IMR-90 (cell line): ENCODE data around the gene SEC61B. TPM values are rescaled to one million over a fixed set of nuclear protein-coding genes. Genes with fewer than 3 reads are reported as not detected.

ENCODE experiments used
- ATAC-seq: fragments of 200-7000 bp; cut with Tn5 transposase; 2 replicates; pipeline ENCODE4 v1.9.1; 2020; ENCODE audit warnings: low read depth, mild to moderate bottlenecking, moderate library complexity
- BruUV-seq: library from RNA; stranded (reverse); fragments of 400-500 nt; replicated peaks from 2 replicates; lab custom pipeline; 2021; lab: Mats Ljungman, UMichigan
- CTCF ChIA-PET: fragments of 300-600 bp; formaldehyde crosslinking; extraction: SDS; loops from one replicate; lab custom pipeline; 2021; ENCODE audit warnings: antibody characterized with exemption; lab: Yijun Ruan, JAX
- POLR2A ChIA-PET: fragments of 300-600 bp; sonication (Branson Sonifier 250); formaldehyde crosslinking; loops from one replicate; lab custom pipeline; 2022; ENCODE audit warnings: antibody characterized with exemption; ENCODE audit not compliant: unreplicated experiment; lab: Charles Lee
- DNase-seq: peaks from one replicate; pipeline ENCODE4 v3.0.0; 2013
- H2AFZ ChIP-seq: replicated peaks from 2 replicates; pipeline ENCODE3; 2013; ENCODE audit warnings: low read length, mild to moderate bottlenecking; ENCODE audit not compliant: poor library complexity
- H2AK5ac ChIP-seq: 2 replicates; pipeline ENCODE4 v1.6.1; 2013; ENCODE audit warnings: low read depth, low read length, inconsistent platforms
- H2AK9ac ChIP-seq: replicated peaks from 2 replicates; pipeline ENCODE3; 2013; ENCODE audit warnings: mild to moderate bottlenecking, low read depth, low read length, moderate library complexity; ENCODE audit not compliant: poor library complexity
- H2BK120ac ChIP-seq: 2 replicates; pipeline ENCODE4 v1.6.1; 2013; ENCODE audit warnings: low read depth, low read length, inconsistent platforms
- H2BK15ac ChIP-seq: 3 replicates; pipeline ENCODE4 v1.6.1; 2013; ENCODE audit warnings: low read depth, low read length, inconsistent platforms
- H2BK20ac ChIP-seq: 2 replicates; pipeline ENCODE4 v1.6.1; 2013; ENCODE audit warnings: low read depth, mild to moderate bottlenecking, inconsistent platforms, low read length, moderate library complexity
- H2BK5ac ChIP-seq: 2 replicates; pipeline ENCODE4 v1.6.1; 2013; ENCODE audit warnings: mild to moderate bottlenecking, low read depth, low read length, inconsistent platforms; ENCODE audit not compliant: poor library complexity, severe bottlenecking
- H3K14ac ChIP-seq: replicated peaks from 2 replicates; pipeline ENCODE4 v1.6.1; 2013; ENCODE audit warnings: low read depth, low read length, inconsistent platforms
- H3K18ac ChIP-seq: 2 replicates; pipeline ENCODE4 v1.6.1; 2013; ENCODE audit warnings: low read depth, low read length, control low read depth
- H3K23ac ChIP-seq: 2 replicates; pipeline ENCODE4 v1.6.1; 2013; ENCODE audit warnings: low read depth, low read length, inconsistent platforms
- H3K27ac ChIP-seq: 2 replicates; pipeline ENCODE4 v1.5.1; 2013; ENCODE audit warnings: mild to moderate bottlenecking, control low read depth, low read length; ENCODE audit not compliant: insufficient read depth
- H3K27me3 ChIP-seq: 2 replicates; pipeline ENCODE4 v1.6.1; 2013; ENCODE audit warnings: low read length; ENCODE audit not compliant: control insufficient read depth, insufficient read depth
- H3K36me3 ChIP-seq: 2 replicates; pipeline ENCODE4 v1.6.1; 2013; ENCODE audit warnings: low read length, mixed read lengths; ENCODE audit not compliant: control insufficient read depth, insufficient read depth
- H3K4ac ChIP-seq: 2 replicates; pipeline ENCODE4 v1.6.1; 2013; ENCODE audit warnings: low read depth, low read length, inconsistent platforms
- H3K4me1 ChIP-seq: 2 replicates; pipeline ENCODE4 v1.6.1; 2013; ENCODE audit warnings: low read length, mixed read lengths; ENCODE audit not compliant: control insufficient read depth, insufficient read depth
- H3K4me2 ChIP-seq: 2 replicates; pipeline ENCODE4 v1.6.1; 2013; ENCODE audit warnings: low read depth, mild to moderate bottlenecking, control low read depth, low read length, moderate library complexity
- H3K4me3 ChIP-seq: 2 replicates; pipeline ENCODE4 v1.5.1; 2013; ENCODE audit warnings: low read depth, mild to moderate bottlenecking, control low read depth, low read length, moderate library complexity; ENCODE audit not compliant: insufficient read depth
- H3K56ac ChIP-seq: 2 replicates; pipeline ENCODE4 v1.6.1; 2013; ENCODE audit warnings: low read length, inconsistent platforms; ENCODE audit not compliant: insufficient read depth; ENCODE audit errors: extremely low read depth
- H3K79me1 ChIP-seq, 2 experiments: 2 replicates each; pipeline ENCODE4 v1.6.1; 2013; ENCODE audit warnings: low read length in 2 of 2, inconsistent platforms in 1 of 2, low read depth in 1 of 2
- H3K9ac ChIP-seq: 2 replicates; pipeline ENCODE4 v1.6.1; 2013; ENCODE audit warnings: low read depth, low read length, control low read depth
- H3K9me1 ChIP-seq: 2 replicates; pipeline ENCODE4 v1.6.1; 2013; ENCODE audit warnings: low read length, inconsistent platforms; ENCODE audit not compliant: insufficient read depth
- H3K9me3 ChIP-seq: 2 replicates; pipeline ENCODE4 v1.6.1; 2013; ENCODE audit warnings: low read length; ENCODE audit not compliant: control insufficient read depth, insufficient read depth
- H4K20me1 ChIP-seq: 2 replicates; pipeline ENCODE4 v1.6.1; 2013; ENCODE audit warnings: low read length, inconsistent platforms; ENCODE audit not compliant: insufficient read depth
- H4K5ac ChIP-seq: 2 replicates; pipeline ENCODE4 v1.6.1; 2013; ENCODE audit warnings: mild to moderate bottlenecking, low read depth, low read length, control low read depth
- H4K8ac ChIP-seq, 2 experiments: 2 replicates each; pipeline ENCODE4 v1.6.1; 2013; ENCODE audit warnings: low read depth in 2 of 2, low read length in 2 of 2, control low read depth in 1 of 2, inconsistent platforms in 1 of 2
- H4K91ac ChIP-seq: 2 replicates; pipeline ENCODE4 v1.6.1; 2013; ENCODE audit warnings: low read depth, low read length, inconsistent platforms; ENCODE audit not compliant: insufficient read depth
- BHLHE40 ChIP-seq: fragments of 150-350 bp; IDR thresholded peaks from 2 replicates; pipeline ENCODE4 v1.6.1; 2016; ENCODE audit warnings: mild to moderate bottlenecking, low read depth, low read length
- CEBPB ChIP-seq: IDR thresholded peaks from 2 replicates; pipeline ENCODE4 v1.6.1; 2012; ENCODE audit warnings: low read depth, low read length, improper control_type of control experiment
- FOS ChIP-seq: fragments of 150-350 bp; IDR thresholded peaks from 2 replicates; pipeline ENCODE4 v1.6.1; 2016; ENCODE audit warnings: low read depth, low read length
- MAFK ChIP-seq: IDR thresholded peaks from 2 replicates; pipeline ENCODE4 v1.6.1; 2012; ENCODE audit warnings: low read depth, low read length, improper control_type of control experiment
- MAZ ChIP-seq: IDR thresholded peaks from 2 replicates; pipeline ENCODE4 v1.6.1; 2012; ENCODE audit warnings: low read depth, mild to moderate bottlenecking, low read length, improper control_type of control experiment, moderate library complexity, borderline replicate concordance
- MXI1 ChIP-seq: IDR thresholded peaks from 2 replicates; pipeline ENCODE4 v1.6.1; 2012; ENCODE audit warnings: low read depth, mild to moderate bottlenecking, low read length, moderate library complexity, borderline replicate concordance
- NFE2L2 ChIP-seq: fragments of 150-350 bp; IDR thresholded peaks from 2 replicates; pipeline ENCODE4 v1.6.1; 2016; ENCODE audit warnings: low read depth, mild to moderate bottlenecking, low read length
- RAD21 ChIP-seq: IDR thresholded peaks from 2 replicates; pipeline ENCODE4 v1.6.1; 2012; ENCODE audit warnings: low read length, improper control_type of control experiment
- RFX5 ChIP-seq: IDR thresholded peaks from 2 replicates; pipeline ENCODE4 v1.8.0; 2012; ENCODE audit warnings: low read depth, mild to moderate bottlenecking, low read length, moderate library complexity
- dilution Hi-C: fragments of 300-500 bp; cut with HindIII; formaldehyde crosslinking; loops from one replicate; pipeline ENCODE4 v1.14.3; 2018; ENCODE audit warnings: low sequenced_read_pairs; ENCODE audit not compliant: unreplicated experiment
- in situ Hi-C: fragments of 300-500 bp; cut with MboI; formaldehyde crosslinking; loops from 3 replicates; pipeline ENCODE4 v1.14.3; 2019; ENCODE audit warnings: low sequenced_read_pairs, inconsistent platforms, mixed read lengths
- intact Hi-C: fragments of 100-400 bp; cut with micrococcal nuclease; formaldehyde crosslinking; loops from 2 replicates; pipeline ENCODE4 v1.10.0; 2022
- polyA plus RNA-seq, 3 experiments: library from polyadenylated mRNA; depleted of rRNA; stranded (reverse); fragments of >200 nt; gene quantifications; 2 replicates each; pipeline ENCODE4 v1.2.3, GENCODE V29; 2012; ENCODE audit warnings: low replicate concordance in 1 of 3
- total RNA-seq: library from RNA; depleted of rRNA; stranded (reverse); fragments of >200 nt; gene quantifications from 2 replicates; pipeline ENCODE4 v1.2.3, GENCODE V29; 2012
- TF ChIP-seq, protein P1 (sequence below): fragments of 150-350 bp; IDR thresholded peaks from 2 replicates; pipeline ENCODE4 v1.6.1; 2016; ENCODE audit warnings: low read depth, mild to moderate bottlenecking, low read length, moderate library complexity, borderline replicate concordance
- TF ChIP-seq, protein P2 (sequence below): fragments of 150-350 bp; IDR thresholded peaks from 2 replicates; pipeline ENCODE4 v1.6.1; 2017; ENCODE audit warnings: mild to moderate bottlenecking, antibody characterized with exemption, low read length, low read depth
- TF ChIP-seq, protein P3 (sequence below): conservative IDR thresholded peaks from 2 replicates; pipeline ENCODE4 v1.5.1; 2012; ENCODE audit warnings: mild to moderate bottlenecking, low read depth, low read length, improper control_type of control experiment

The SEC61B gene
- total and polyA plus RNA-seq, 2 of the 4 experiments (the other 2 are of a cell fraction): 180 to 281 TPM

DNA sequence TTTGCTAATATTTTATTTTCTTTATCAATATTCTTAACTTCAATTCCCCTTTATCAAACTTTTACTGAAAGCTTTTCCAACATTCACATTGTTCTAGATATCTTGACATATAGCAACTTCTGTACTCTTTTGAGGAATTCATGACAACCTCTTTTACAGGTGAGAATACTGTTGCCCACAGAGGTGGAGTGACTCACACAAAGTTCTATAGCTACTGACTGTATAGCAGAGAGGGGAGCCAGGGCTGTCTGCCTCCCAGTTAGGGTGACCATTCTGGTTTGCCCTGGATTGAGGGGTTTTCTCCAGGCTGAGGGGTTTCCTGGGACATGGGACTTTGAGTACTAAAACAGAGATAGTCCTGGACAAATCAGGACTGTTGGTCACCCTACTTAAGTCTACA is 16.2 kb downstream of the SEC61B start:
- H3K27ac ChIP-seq: no peak overlapping the region
- no peak overlapping the region for H2BK15ac ChIP-seq
- H3K14ac ChIP-seq: no peak overlapping the region
- no peaks in the 10 kb centered on the region for H4K20me1 ChIP-seq
- H3K56ac ChIP-seq: no peak overlapping the region
- CTCF ChIA-PET: no interaction called here
- DNase-seq: no peak
- H3K4ac ChIP-seq: no peak overlapping the region
- H3K4me3 ChIP-seq: no peak overlapping the region
- intact Hi-C loops: no loop called here
- H3K18ac ChIP-seq: no peak overlapping the region
- in situ Hi-C loops: no loop called here
- no peak overlapping the region for H4K5ac ChIP-seq
- H2AK5ac ChIP-seq: no peak overlapping the region
- no peaks in the 10 kb centered on the region for H3K79me1 ChIP-seq
- H3K4me1 ChIP-seq: no peaks in the 10 kb centered on the region
- H3K27me3 ChIP-seq: no peaks in the 10 kb centered on the region
- no peak overlapping the region for H2AK9ac ChIP-seq
- BruUV-seq: no TSS peak
- dilution Hi-C loops: no loop called here
- peaks cover under 1% of the 10 kb centered on the region; the same call in 1 of the 2 replicates for H3K36me3 ChIP-seq
- no peak overlapping the region for H2AFZ ChIP-seq
- no peak overlapping the region for H2BK120ac ChIP-seq
- ATAC-seq: no peak
- H3K4me2 ChIP-seq: no peak overlapping the region
- no peak overlapping the region for H3K23ac ChIP-seq
- no peak overlapping the region for H2BK20ac ChIP-seq
- H3K9me1 ChIP-seq: no peaks in the 10 kb centered on the region; the same call in none of the 2 replicates
- H4K91ac ChIP-seq: no peak overlapping the region
- no peak overlapping the region for H3K9ac ChIP-seq
- TF ChIP-seq BHLHE40: no peak
- TF ChIP-seq MAZ: no peak
- TF ChIP-seq RFX5: no peak
- no peak for TF ChIP-seq MAFK
- TF ChIP-seq, protein P1, sequence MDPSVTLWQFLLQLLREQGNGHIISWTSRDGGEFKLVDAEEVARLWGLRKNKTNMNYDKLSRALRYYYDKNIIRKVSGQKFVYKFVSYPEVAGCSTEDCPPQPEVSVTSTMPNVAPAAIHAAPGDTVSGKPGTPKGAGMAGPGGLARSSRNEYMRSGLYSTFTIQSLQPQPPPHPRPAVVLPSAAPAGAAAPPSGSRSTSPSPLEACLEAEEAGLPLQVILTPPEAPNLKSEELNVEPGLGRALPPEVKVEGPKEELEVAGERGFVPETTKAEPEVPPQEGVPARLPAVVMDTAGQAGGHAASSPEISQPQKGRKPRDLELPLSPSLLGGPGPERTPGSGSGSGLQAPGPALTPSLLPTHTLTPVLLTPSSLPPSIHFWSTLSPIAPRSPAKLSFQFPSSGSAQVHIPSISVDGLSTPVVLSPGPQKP: no peak
- TF ChIP-seq RAD21: no peak
- no peak for TF ChIP-seq MXI1
- TF ChIP-seq, protein P2, sequence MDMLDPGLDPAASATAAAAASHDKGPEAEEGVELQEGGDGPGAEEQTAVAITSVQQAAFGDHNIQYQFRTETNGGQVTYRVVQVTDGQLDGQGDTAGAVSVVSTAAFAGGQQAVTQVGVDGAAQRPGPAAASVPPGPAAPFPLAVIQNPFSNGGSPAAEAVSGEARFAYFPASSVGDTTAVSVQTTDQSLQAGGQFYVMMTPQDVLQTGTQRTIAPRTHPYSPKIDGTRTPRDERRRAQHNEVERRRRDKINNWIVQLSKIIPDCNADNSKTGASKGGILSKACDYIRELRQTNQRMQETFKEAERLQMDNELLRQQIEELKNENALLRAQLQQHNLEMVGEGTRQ: no peak
- TF ChIP-seq CEBPB: no peak
- TF ChIP-seq NFE2L2: no peak
- TF ChIP-seq, protein P3, sequence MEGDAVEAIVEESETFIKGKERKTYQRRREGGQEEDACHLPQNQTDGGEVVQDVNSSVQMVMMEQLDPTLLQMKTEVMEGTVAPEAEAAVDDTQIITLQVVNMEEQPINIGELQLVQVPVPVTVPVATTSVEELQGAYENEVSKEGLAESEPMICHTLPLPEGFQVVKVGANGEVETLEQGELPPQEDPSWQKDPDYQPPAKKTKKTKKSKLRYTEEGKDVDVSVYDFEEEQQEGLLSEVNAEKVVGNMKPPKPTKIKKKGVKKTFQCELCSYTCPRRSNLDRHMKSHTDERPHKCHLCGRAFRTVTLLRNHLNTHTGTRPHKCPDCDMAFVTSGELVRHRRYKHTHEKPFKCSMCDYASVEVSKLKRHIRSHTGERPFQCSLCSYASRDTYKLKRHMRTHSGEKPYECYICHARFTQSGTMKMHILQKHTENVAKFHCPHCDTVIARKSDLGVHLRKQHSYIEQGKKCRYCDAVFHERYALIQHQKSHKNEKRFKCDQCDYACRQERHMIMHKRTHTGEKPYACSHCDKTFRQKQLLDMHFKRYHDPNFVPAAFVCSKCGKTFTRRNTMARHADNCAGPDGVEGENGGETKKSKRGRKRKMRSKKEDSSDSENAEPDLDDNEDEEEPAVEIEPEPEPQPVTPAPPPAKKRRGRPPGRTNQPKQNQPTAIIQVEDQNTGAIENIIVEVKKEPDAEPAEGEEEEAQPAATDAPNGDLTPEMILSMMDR: no peak
- no peak for TF ChIP-seq FOS
- no peak overlapping the region for H2BK5ac ChIP-seq
- no peaks in the 10 kb centered on the region for H3K9me3 ChIP-seq
- no peak overlapping the region for H4K8ac ChIP-seq
- POLR2A ChIA-PET: no interaction called here
